H1 (cell line): ENCODE measurements around the gene SLC30A5. TPM values are rescaled to one million over a fixed set of nuclear protein-coding genes. Genes with fewer than 3 reads are reported as not detected.

Experiments
- CTCF ChIA-PET: fragments of 300-600 bp; sonication (Branson Sonifier 250); formaldehyde crosslinking; loops from one replicate; lab custom pipeline; 2021; ENCODE audit not compliant: partially characterized antibody; lab: Charles Lee
- POLR2A ChIA-PET: fragments of 300-600 bp; sonication (Branson Sonifier 250); formaldehyde crosslinking; loops from one replicate; lab custom pipeline; 2021; ENCODE audit warnings: inconsistent platforms; ENCODE audit not compliant: partially characterized antibody; lab: Charles Lee
- DNase-seq, 2 experiments: peaks; one replicate each; pipeline versions ENCODE4 v3.0.0 to v3.0.0-alpha.2; 2010 to 2022; ENCODE audit warnings: low spot score in 2 of 2, low read depth in 1 of 2, mixed read lengths in 1 of 2
- FAIRE-seq: peaks from 2 replicates; lab custom pipeline; 2011; peaks lifted over from hg19 to GRCh38; lab: Jason Lieb, UNC
- H2AFZ ChIP-seq: 2 replicates; pipeline ENCODE4 v1.8.1; 2012; ENCODE audit warnings: low read length, inconsistent platforms
- H2AK5ac ChIP-seq: 2 replicates; pipeline ENCODE4 v1.6.1; 2013; ENCODE audit warnings: low read depth, low read length
- H2BK120ac ChIP-seq: replicated peaks from 2 replicates; pipeline ENCODE3; 2013; ENCODE audit warnings: low read depth, low read length, inconsistent platforms
- H2BK12ac ChIP-seq: 2 replicates; pipeline ENCODE4 v1.6.1; 2013; ENCODE audit warnings: low read depth, low read length
- H2BK15ac ChIP-seq: 2 replicates; pipeline ENCODE4 v1.6.1; 2013; ENCODE audit warnings: low read length
- H2BK20ac ChIP-seq: 2 replicates; pipeline ENCODE4 v1.6.1; 2013; ENCODE audit warnings: low read length
- H2BK5ac ChIP-seq: 2 replicates; pipeline ENCODE4 v1.6.1; 2013; ENCODE audit warnings: low read depth, low read length
- H3K14ac ChIP-seq: 2 replicates; pipeline ENCODE4 v1.6.1; 2013; ENCODE audit warnings: inconsistent platforms; ENCODE audit not compliant: insufficient read length
- H3K18ac ChIP-seq: 2 replicates; pipeline ENCODE4 v1.6.1; 2013; ENCODE audit warnings: low read length; ENCODE audit errors: extremely low read depth
- H3K23ac ChIP-seq: 2 replicates; pipeline ENCODE4 v1.6.1; 2013; ENCODE audit warnings: inconsistent platforms; ENCODE audit not compliant: insufficient read length
- H3K23me2 ChIP-seq: 2 replicates; pipeline ENCODE4 v1.6.1; 2013; ENCODE audit warnings: low read depth, low read length
- H3K27ac ChIP-seq: 2 replicates; pipeline ENCODE4 v1.6.1; 2011; ENCODE audit warnings: low read depth, low read length, inconsistent platforms
- H3K27me3 ChIP-seq, 4 experiments: replicated peaks in 1 of 4; 1 replicate in 1 of 4; 2 replicates in 3 of 4; pipeline versions ENCODE4 v1.6.1 to v1.8.1; 2011 to 2013; ENCODE audit warnings: low read length in 3 of 4, mild to moderate bottlenecking in 3 of 4, inconsistent platforms in 2 of 4, mixed read lengths in 2 of 4, moderate library complexity in 1 of 4; ENCODE audit not compliant: control insufficient read depth in 3 of 4, insufficient read depth in 3 of 4; ENCODE audit errors: extremely low read depth in 1 of 4
- H3K36me3 ChIP-seq, 4 experiments: 2 replicates each; pipeline versions ENCODE4 v1.6.1 to v1.8.1; 2011 to 2013; ENCODE audit warnings: mild to moderate bottlenecking in 4 of 4, low read length in 3 of 4, moderate library complexity in 2 of 4, control low read depth in 1 of 4, inconsistent platforms in 1 of 4; ENCODE audit not compliant: insufficient read depth in 4 of 4, control insufficient read depth in 2 of 4
- H3K4ac ChIP-seq: replicated peaks from 2 replicates; pipeline ENCODE3; 2013; ENCODE audit warnings: low read length, low read depth, mixed read lengths, inconsistent platforms; ENCODE audit not compliant: insufficient read length
- H3K4me1 ChIP-seq, 4 experiments: replicated peaks in 1 of 4; 1 replicate in 1 of 4; 2 replicates in 3 of 4; pipeline versions ENCODE4 v1.6.1 to v1.8.1; 2011 to 2013; ENCODE audit warnings: low read length in 3 of 4, inconsistent platforms in 2 of 4, mixed read lengths in 1 of 4; ENCODE audit not compliant: insufficient read depth in 4 of 4, control insufficient read depth in 3 of 4
- H3K4me2 ChIP-seq, 2 experiments: 2 replicates each; pipeline versions ENCODE4 v1.6.1 to v1.8.1; 2011 to 2013; ENCODE audit warnings: low read depth in 2 of 2, low read length in 2 of 2, control low read depth in 1 of 2, inconsistent platforms in 1 of 2, mild to moderate bottlenecking in 1 of 2; ENCODE audit not compliant: insufficient read depth in 1 of 2
- H3K4me3 ChIP-seq, 4 experiments: fragments of 200-600, 300-600 bp in 1 of 4; sonication (generic), shearing (Covaris generic), sonication (Bioruptor Twin) in 1 of 4; 2 replicates each; pipeline versions ENCODE4 v1.5.1 to v1.8.1; 2011 to 2016; ENCODE audit warnings: low read length in 4 of 4, low read depth in 3 of 4, control low read depth in 2 of 4, inconsistent platforms in 2 of 4, mild to moderate bottlenecking in 2 of 4, mixed read lengths in 1 of 4, moderate library complexity in 1 of 4; ENCODE audit not compliant: insufficient read depth in 2 of 4; ENCODE audit errors: extremely low read depth in 1 of 4
- H3K56ac ChIP-seq: replicated peaks from 2 replicates; pipeline ENCODE3; 2013; ENCODE audit warnings: low read depth, mild to moderate bottlenecking, mixed read lengths, low read length, inconsistent platforms; ENCODE audit not compliant: insufficient read length
- H3K79me1 ChIP-seq: 2 replicates; pipeline ENCODE4 v1.6.1; 2013; ENCODE audit warnings: low read depth, low read length, control low read depth
- H3K79me2 ChIP-seq, 2 experiments: 2 replicates each; pipeline versions ENCODE4 v1.6.1 to v1.8.1; 2012 to 2013; ENCODE audit warnings: low read length in 2 of 2, mild to moderate bottlenecking in 2 of 2, inconsistent platforms in 1 of 2; ENCODE audit not compliant: insufficient read depth in 2 of 2, control insufficient read depth in 1 of 2
- H3K9ac ChIP-seq, 4 experiments: replicated peaks in 1 of 4; 1 replicate in 1 of 4; 2 replicates in 3 of 4; pipeline versions ENCODE4 v1.6.1 to v1.8.1; 2011 to 2013; ENCODE audit warnings: low read depth in 3 of 4, low read length in 3 of 4, control low read depth in 2 of 4, mild to moderate bottlenecking in 2 of 4, moderate library complexity in 2 of 4, inconsistent platforms in 1 of 4; ENCODE audit errors: extremely low read depth in 1 of 4
- H3K9me3 ChIP-seq, 2 experiments: 2 replicates each; pipeline versions ENCODE4 v1.6.1 to v1.8.1; 2012 to 2013; ENCODE audit warnings: mild to moderate bottlenecking in 2 of 2, moderate library complexity in 2 of 2, control low read depth in 1 of 2, inconsistent platforms in 1 of 2, low read depth in 1 of 2, low read length in 1 of 2, mixed read lengths in 1 of 2; ENCODE audit not compliant: insufficient read depth in 2 of 2
- H4K20me1 ChIP-seq, 2 experiments: replicated peaks in 1 of 2; 2 replicates each; pipeline versions ENCODE3 to v1.8.1; 2011 to 2013; ENCODE audit warnings: inconsistent platforms in 2 of 2, low read length in 2 of 2, mild to moderate bottlenecking in 1 of 2; ENCODE audit not compliant: insufficient read depth in 2 of 2, control insufficient read depth in 1 of 2
- H4K5ac ChIP-seq: 2 replicates; pipeline ENCODE4 v1.6.1; 2013; ENCODE audit warnings: low read length, low read depth, mixed read lengths, inconsistent platforms; ENCODE audit not compliant: insufficient read length
- H4K8ac ChIP-seq: 2 replicates; pipeline ENCODE4 v1.8.0; 2013; ENCODE audit warnings: mild to moderate bottlenecking, moderate library complexity, low read length, inconsistent platforms; ENCODE audit not compliant: insufficient read depth; ENCODE audit errors: extremely low read depth
- H4K91ac ChIP-seq: replicated peaks from 2 replicates; pipeline ENCODE3; 2013; ENCODE audit warnings: low read length, mixed read lengths, inconsistent platforms; ENCODE audit not compliant: insufficient read length
- ASH2L ChIP-seq: fragments of 200-600, 300-600 bp; sonication (generic); IDR thresholded peaks from one replicate; pipeline ENCODE4 v1.7.1; 2017; ENCODE audit warnings: low read length
- CHD1 ChIP-seq: IDR thresholded peaks from 2 replicates; pipeline ENCODE4 v1.6.1; 2012; ENCODE audit warnings: low read depth, low read length, improper control_type of control experiment
- CHD2 ChIP-seq: IDR thresholded peaks from 2 replicates; pipeline ENCODE4 v1.6.1; 2012; ENCODE audit warnings: low read length, improper control_type of control experiment
- CTBP2 ChIP-seq: IDR thresholded peaks from 2 replicates; pipeline ENCODE4 v1.7.0; 2011; ENCODE audit warnings: borderline replicate concordance, mild to moderate bottlenecking, moderate library complexity, mixed read lengths, low read length; ENCODE audit not compliant: insufficient read depth, insufficient read length
- PHF8 ChIP-seq: fragments of 200-600 bp; sonication (generic); conservative IDR thresholded peaks from 2 replicates; pipeline ENCODE4 v1.7.1; 2012; ENCODE audit warnings: low read depth, mild to moderate bottlenecking, inconsistent platforms, low read length, moderate library complexity
- RNF2 ChIP-seq: fragments of 200-900, 300-1000 bp; sonication (generic); IDR thresholded peaks from 2 replicates; pipeline ENCODE4 v1.7.1; 2016; ENCODE audit warnings: borderline replicate concordance, low read depth, mild to moderate bottlenecking, antibody characterized with exemption, low read length; ENCODE audit not compliant: poor library complexity, severe bottlenecking; ENCODE audit errors: missing control alignments
- SIX5 ChIP-seq: IDR thresholded peaks from 2 replicates; pipeline ENCODE4 v1.6.1; 2011; ENCODE audit warnings: mild to moderate bottlenecking, low read depth, low read length
- ZNF274 ChIP-seq: IDR thresholded peaks from 2 replicates; pipeline ENCODE4 v1.7.0; 2012; ENCODE audit warnings: low read length, borderline replicate concordance; ENCODE audit errors: extremely low read depth
- WGBS, 2 experiments: shearing (Covaris generic) in 1 of 2; methylation state at CpG; one replicate each; pipeline versions ENCODE4 v1.1.6 to v1.1.7; 2013 to 2015; ENCODE audit warnings: low lambda C conversion rate in 2 of 2, mixed read lengths in 2 of 2, inconsistent platforms in 1 of 2, low coverage in 1 of 2, missing lambda C conversion rate in 1 of 2; ENCODE audit not compliant: insufficient replicate concordance in 2 of 2, insufficient coverage in 1 of 2, insufficient read length in 1 of 2; ENCODE audit errors: extremely low coverage in 1 of 2, missing lambda C conversion rate in 1 of 2; 5-methylcytosine and 5-hydroxymethylcytosine counted together
- polyA plus RNA-seq, 7 experiments: library from polyadenylated mRNA; depleted of rRNA in 3 of 7; stranded (reverse) in 5 of 7; unstranded in 2 of 7; fragments of >200 nt in 5 of 7; fragments of 200-250 nt in 2 of 7; gene quantifications; 1 replicate in 5 of 7; 2 replicates in 1 of 7; 4 replicates in 1 of 7; pipeline versions ENCODE4 v1.2.1 to v1.2.3, GENCODE V29; 2011 to 2013; ENCODE audit warnings: missing spikeins in 2 of 7, mixed read lengths in 2 of 7
- total RNA-seq: library from RNA; stranded (reverse); fragmentation: NEBNext Ultra II Directional; extraction: Animal tissue kit (Norgen Biotek cat#: 25700); gene quantifications from 2 replicates; pipeline ENCODE4 v1.2.1, GENCODE V29; 2021

The SLC30A5 gene
- total and polyA plus RNA-seq, 2 of the 8 experiments (the other 6 are each of a cell fraction or from before 2014, with no cell fraction given) = 31.0 to 43.5 TPM

- Histone ChIP-seq H3K9ac (no peak overlapping the region), H3K4me1 (no peaks in the 10 kb centered on the region), H2BK15ac (no peak overlapping the region), H4K20me1 (no peaks in the 10 kb centered on the region), H3K4ac (no peak overlapping the region), H4K5ac (no peak overlapping the region), H3K9me3 (no peaks in the 10 kb centered on the region), H3K14ac (no peak overlapping the region), H3K23ac (no peak overlapping the region), H2AK5ac (no peak overlapping the region), H3K56ac (no peak overlapping the region), H3K18ac (no peak overlapping the region), H3K36me3 (peaks cover 0 to 37% (median 13%) of the 10 kb centered on the region in 4 experiments; a peak in 7 of 8 replicates), H3K23me2 (no peaks in the 10 kb centered on the region), H2BK5ac (no peak overlapping the region), H2AFZ (no peak overlapping the region), H3K4me3 (no peak overlapping the region), H2BK12ac (no peak overlapping the region), H2BK120ac (no peak overlapping the region), H3K27me3 (no peaks in the 10 kb centered on the region), H3K4me2 (no peak overlapping the region), H3K79me1 (no peaks in the 10 kb centered on the region), H4K8ac (no peak overlapping the region), H3K27ac (no peak overlapping the region), H3K79me2 (no peaks in the 10 kb centered on the region), H2BK20ac (no peak overlapping the region), H4K91ac (no peak overlapping the region)
- ChIA-PET POLR2A (no interaction called here), CTCF (no interaction called here)
- FAIRE-seq = no peak
- WGBS, 2 experiments = 69% methylated on average over 3 of the region's 3 CpGs; no CpG with 5 or more reads in 1 of the 2 experiments
- TF ChIP-seq CHD2 (no peak), CTBP2 (no peak), PHF8 (no peak), CHD1 (no peak), ZNF274 (no peak), RNF2 (no peak), ASH2L (no peak), SIX5 (no peak)
- DNase-seq = no peak
Observed at GRCh38 chr5:69103521-69103920, 9.7 kb downstream of the SLC30A5 start.
